SK-MEL-5 (cell line): ENCODE data around the gene ZCCHC2. TPM values are rescaled to one million over a fixed set of nuclear protein-coding genes. Genes with fewer than 3 reads are reported as not detected.

Experiments used
- DNase-seq: peaks from one replicate; pipeline ENCODE4 v3.0.0-alpha.2; 2016; ENCODE audit warnings: low read depth, low spot score
- in situ Hi-C: cut with HindIII; loops from 2 replicates; pipeline ENCODE4 v1.10.0; 2016; ENCODE audit warnings: low sequenced_read_pairs, high pct_unique_total_duplicates, low pct_unique_long_range_greater_than_20kb
- total RNA-seq: library from RNA; depleted of rRNA; stranded (reverse); fragments of >200 nt; shearing (Covaris generic); gene quantifications from 2 replicates; pipeline ENCODE4 v1.2.3, GENCODE V29; 2014

Gene ZCCHC2
- total RNA-seq, 1 experiment from 2014 or later = 12.7 TPM

GRCh38 chr18:62586781-62587487 lies 64.1 kb downstream of the ZCCHC2 start:
- in situ Hi-C loops = no loop called here
- no peak for DNase-seq

GRCh38 chr18:62587689-62588088 lies 64.9 kb downstream of the ZCCHC2 start:
- DNase-seq = no peak
- in situ Hi-C loops = no loop called here

GRCh38 chr18:62588217-62588616 lies 65.4 kb downstream of the ZCCHC2 start:
- no peak for DNase-seq
- in situ Hi-C loops = no loop called here

- DNase-seq = no peak
- in situ Hi-C loops = no loop called here
Measured at GRCh38 chr18:62590799-62591590, 68.2 kb downstream of the ZCCHC2 start.

- DNase-seq = no peak
- in situ Hi-C loops = no loop called here
Measured at GRCh38 chr18:62596145-62597005, 73.5 kb downstream of the ZCCHC2 start.

- in situ Hi-C loops = no loop called here
- no peak for DNase-seq
Measured at GRCh38 chr18:62601871-62602270, 79.0 kb downstream of the ZCCHC2 start.

GRCh38 chr18:62602706-62603105 lies 79.9 kb downstream of the ZCCHC2 start:
- no peak for DNase-seq
- in situ Hi-C loops = no loop called here

GRCh38 chr18:62603211-62603610 lies 80.4 kb downstream of the ZCCHC2 start:
- no peak for DNase-seq
- in situ Hi-C loops = no loop called here

GRCh38 chr18:62603979-62604378 lies 81.2 kb downstream of the ZCCHC2 start:
- in situ Hi-C loops = no loop called here
- no peak for DNase-seq

- in situ Hi-C loops = no loop called here
- DNase-seq = no peak
Measured at GRCh38 chr18:62605685-62606084, 82.9 kb downstream of the ZCCHC2 start.

- in situ Hi-C loops = no loop called here
- DNase-seq = no peak
Measured at GRCh38 chr18:62606106-62606505, 83.3 kb downstream of the ZCCHC2 start.

GRCh38 chr18:62607302-62607701 lies 84.5 kb downstream of the ZCCHC2 start:
- no peak for DNase-seq
- in situ Hi-C loops = no loop called here

GRCh38 chr18:62607708-62608428 lies 85.0 kb downstream of the ZCCHC2 start:
- no peak for DNase-seq
- in situ Hi-C loops = no loop called here

- no peak for DNase-seq
- in situ Hi-C loops = no loop called here
Measured at GRCh38 chr18:62609764-62610163, 86.9 kb downstream of the ZCCHC2 start.

- in situ Hi-C loops = no loop called here
- DNase-seq = no peak
Measured at GRCh38 chr18:62610351-62610700, 87.5 kb downstream of the ZCCHC2 start.

- DNase-seq = no peak
- in situ Hi-C loops = no loop called here
Measured at GRCh38 chr18:62610701-62611411, 88.0 kb downstream of the ZCCHC2 start.
